Cortex of kidney (tissue), 1 donor: ENCODE measurements around the gene PPM1B.
"Not testable (repeated sequence)": the region's sequence is repeated elsewhere in the genome, so short reads cannot be mapped to it uniquely, and the experiment has no call there.

Experiments used
- DNase-seq: peaks from one replicate; lab custom pipeline; 2025; lab: John Stamatoyannopoulos, UW

The PPM1B gene

GRCh38 chr2:44200759-44201158 is 32.1 kb downstream of the PPM1B start:
- DNase-seq = no peak

DNA sequence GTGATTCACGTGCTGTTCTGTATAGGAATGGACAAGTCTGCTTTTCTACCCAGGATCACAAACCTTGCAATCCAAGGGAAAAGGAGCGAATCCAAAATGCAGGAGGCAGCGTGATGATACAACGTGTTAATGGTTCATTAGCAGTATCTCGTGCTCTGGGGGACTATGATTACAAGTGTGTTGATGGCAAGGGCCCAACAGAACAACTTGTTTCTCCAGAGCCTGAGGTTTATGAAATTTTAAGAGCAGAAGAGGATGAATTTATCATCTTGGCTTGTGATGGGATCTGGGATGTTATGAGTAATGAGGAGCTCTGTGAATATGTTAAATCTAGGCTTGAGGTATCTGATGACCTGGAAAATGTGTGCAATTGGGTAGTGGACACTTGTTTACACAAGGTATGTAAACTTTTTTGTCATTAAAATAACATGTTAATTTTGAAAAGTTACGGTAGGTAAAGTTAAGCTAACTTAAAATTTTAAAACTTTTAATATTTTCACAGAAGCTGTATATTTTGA is 33.0 kb downstream of the PPM1B start:
- DNase-seq = no peak

- no peak for DNase-seq
Observed at GRCh38 chr2:44203542-44203941, 34.9 kb downstream of the PPM1B start.

DNA sequence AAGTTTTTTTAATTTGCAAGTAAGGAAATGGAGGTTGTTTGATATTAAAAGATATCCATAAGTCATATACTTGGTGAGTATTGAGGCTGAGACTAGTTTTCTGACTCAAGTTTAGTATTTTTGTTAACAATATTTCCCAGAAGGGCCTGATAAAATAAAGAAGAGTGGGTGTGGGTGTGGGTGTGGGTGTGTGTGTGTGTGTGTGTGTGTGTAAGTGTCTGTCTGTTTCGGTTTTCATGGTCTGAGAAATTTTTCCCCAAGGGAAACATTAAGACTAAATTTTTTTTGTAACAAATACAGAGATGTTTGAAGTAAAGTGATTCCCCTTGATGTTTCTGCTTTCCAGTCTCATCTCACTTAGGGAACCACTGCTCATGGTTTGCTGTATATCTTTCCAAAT is 36.5 kb downstream of the PPM1B start:
- no peak for DNase-seq

DNA sequence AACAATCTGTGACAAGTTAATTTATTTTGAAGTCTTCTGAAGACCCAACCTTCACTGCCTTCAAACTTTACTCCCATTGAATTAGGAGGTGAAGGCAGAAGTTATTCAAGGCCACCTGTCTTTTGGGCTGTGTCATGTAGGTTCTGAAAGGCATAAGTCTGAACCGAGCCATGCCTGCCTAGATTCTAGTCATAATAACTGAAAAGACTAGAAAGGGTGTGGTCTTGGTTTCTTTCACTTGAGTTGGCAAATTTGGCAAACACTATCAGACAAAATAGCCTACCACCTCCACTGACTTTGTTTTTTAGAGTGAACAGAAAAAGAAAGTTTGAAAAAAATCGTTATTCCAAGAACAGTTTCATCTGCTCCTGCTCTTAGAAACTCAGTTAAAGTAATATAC is 38.4 kb downstream of the PPM1B start:
- DNase-seq = no peak

DNA sequence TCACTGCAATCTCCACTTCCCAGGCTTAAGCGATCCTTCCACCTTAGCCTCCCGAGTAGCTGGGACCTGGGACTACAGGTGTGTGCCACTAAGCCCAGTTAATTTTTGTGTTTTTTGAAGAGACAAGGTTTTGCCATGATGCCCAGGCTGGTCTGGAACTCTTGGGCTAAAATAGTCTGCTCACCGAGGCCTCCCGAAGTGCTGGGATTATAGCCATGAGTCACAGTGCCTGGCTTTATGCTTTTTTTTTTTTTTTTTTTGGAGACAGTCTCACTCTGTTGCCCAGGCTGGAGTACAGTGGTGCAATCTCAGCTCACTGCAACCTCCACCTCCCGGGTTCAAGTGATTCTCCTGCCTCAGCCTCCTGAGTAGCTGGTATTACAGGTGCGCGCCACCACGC is 39.0 kb downstream of the PPM1B start:
- not testable (repeated sequence) for DNase-seq

DNA sequence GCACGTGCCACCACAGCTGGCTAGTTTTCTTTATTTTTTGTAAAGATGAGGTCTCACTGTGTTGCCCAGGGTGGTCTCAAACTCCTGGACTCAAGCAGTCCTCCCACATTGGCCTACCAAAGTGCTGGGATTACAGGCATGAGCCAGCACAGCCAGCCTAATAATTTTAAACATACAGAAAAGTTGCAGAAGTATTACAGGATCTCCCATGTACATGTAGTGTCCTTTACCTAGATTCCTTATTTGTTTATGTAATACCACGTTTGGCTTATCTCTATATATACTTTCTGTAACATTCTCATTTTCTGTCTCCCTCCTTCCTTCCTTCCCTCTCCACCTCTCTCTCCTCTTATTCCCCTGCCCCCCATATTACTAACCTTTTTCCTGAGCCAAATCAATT is 41.7 kb downstream of the PPM1B start:
- DNase-seq = no peak

GRCh38 chr2:44211183-44211582 is 42.5 kb downstream of the PPM1B start:
- no peak for DNase-seq

DNA sequence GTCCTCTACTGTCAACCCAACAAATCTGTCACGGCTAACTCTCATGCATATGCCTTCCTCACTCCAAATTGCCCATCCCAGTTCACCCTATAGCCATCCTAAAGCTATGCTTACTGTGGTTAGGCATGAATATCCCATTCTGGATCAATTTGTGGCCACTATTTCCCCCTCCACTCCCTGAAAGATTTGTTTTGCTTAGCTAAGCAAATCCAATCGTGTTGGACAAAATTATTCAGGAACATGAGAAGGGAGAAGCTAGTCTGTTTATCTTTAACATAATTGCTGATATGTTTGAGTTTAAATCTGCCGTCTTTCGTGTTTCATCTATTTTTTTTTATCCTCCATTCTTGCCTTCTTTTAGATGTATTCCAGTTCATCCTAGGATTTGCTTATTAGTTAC is 43.6 kb downstream of the PPM1B start:
- no peak for DNase-seq

GRCh38 chr2:44215827-44216226 is 47.2 kb downstream of the PPM1B start:
- no peak for DNase-seq

DNA sequence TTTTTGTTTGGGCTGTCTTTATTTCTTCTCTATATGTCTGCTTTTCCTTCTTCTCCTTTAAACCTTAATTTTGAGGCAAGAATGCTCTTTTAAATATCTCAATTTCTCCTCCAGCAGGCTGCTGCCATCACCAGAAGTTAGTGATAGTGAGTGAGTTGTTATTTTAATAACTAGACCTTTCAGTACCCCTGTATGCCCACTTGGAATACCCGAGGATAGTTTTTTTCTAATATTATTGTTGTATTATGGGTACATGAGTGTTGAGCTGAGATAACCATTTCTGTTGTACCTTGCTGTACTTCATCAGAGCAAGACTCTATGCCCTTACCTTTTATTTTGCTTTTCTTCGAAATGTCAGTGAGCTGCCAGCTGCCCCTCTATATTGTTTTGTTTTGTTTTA is 50.1 kb downstream of the PPM1B start:
- no peak for DNase-seq

GRCh38 chr2:44226753-44227152 is 58.1 kb downstream of the PPM1B start:
- no peak for DNase-seq

GRCh38 chr2:44230378-44230777 is 61.7 kb downstream of the PPM1B start:
- DNase-seq = no peak

DNA sequence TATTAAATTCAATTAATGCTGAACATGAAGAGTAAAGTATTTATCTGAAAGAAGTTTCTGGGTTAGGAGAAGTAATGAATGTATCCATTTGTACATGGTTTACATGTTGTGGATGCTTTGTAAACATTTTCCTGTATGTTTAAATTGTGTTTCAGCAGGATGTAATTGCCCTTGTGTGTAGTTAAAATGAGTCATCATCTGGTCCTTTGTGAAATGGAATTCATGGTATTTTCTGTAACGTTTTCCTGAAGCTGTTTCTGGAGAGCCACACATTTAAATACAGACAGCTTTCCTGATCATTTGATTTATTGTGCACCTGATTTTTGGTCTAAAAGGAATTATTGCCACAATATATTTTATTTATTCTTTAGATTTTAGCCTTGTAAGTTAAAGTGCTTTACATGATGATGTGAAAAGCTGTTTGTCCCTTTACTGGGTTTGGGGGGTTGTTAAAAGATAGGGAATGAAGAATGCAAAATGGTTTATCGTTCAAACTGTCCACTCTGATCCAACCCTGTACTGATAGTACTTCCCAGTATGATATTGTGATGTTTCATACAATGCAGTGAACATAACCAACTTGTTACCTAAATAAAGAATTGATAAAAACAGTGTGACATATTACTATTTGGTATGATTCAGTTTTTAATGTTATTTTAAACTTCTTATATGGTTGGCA is 64.9 kb downstream of the PPM1B start:
- DNase-seq = no peak

DNA sequence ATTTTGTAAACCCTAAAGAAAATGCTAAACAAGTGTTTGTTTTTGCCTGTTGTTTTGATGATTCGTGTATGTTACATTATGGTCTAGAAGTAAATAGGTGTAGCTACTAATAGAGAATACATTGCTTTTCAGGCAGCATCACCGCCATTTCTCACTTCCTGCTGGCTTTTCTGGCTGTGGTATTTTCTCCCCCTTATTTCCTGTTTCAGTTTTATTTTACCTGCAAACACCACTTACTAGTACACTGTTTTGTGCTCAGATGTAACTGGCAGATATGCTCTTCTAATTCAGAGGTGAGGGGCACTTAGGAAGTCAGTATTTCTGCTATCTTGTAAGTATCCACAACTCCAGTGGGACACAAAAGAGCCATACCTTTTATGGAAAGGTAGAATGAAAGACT is 68.5 kb downstream of the PPM1B start:
- DNase-seq = no peak

GRCh38 chr2:44242904-44243303 is 74.2 kb downstream of the PPM1B start:
- DNase-seq = no peak

- no peak for DNase-seq
Observed at GRCh38 chr2:44244135-44244871, 75.6 kb downstream of the PPM1B start.

GRCh38 chr2:44245083-44245861 is 76.6 kb downstream of the PPM1B start:
- DNase-seq = no peak

DNA sequence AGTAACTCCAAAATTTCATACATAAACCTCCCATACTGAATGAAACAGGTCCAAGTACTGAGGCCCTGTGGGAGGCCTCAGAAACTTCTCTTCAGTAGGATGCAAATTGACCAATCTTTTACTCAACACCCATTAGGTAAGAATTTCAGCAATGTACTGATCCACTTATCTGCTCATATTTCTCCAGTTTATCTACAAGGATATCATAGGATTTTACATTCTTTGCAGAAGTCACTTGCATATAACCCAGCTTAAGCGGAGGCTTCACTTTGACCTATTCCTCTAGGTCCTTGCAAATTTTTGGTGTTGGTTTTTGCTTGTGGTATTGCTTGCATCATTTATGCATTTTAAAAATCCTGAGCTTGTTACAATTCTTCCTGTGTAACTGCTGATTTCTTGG is 77.8 kb downstream of the PPM1B start:
- DNase-seq = no peak

DNA sequence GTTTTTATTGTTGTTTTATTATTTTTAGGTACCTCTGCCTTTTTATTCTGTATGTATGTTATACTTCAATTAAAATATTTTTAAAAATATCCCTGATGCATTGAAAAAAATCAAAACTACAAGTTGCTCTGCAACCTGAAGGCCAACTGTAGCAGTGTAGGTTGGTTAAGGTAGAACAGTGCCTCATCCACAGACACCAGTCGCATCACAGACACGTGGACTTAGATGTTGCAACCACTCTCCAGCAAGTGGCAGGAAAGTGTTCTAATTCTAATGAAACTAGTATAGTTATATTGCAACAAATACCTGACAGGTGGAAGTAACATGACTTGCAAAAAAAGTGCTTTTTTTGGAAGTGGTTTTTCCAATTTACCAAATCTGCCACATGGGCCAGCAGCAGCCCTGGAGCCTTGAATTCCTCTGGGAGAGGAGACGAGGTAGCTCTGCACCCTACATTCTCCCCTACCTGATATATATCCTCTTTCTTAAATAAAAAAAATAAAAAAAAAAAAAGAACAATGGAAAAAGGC is 78.2 kb downstream of the PPM1B start:
- DNase-seq = no peak

DNA sequence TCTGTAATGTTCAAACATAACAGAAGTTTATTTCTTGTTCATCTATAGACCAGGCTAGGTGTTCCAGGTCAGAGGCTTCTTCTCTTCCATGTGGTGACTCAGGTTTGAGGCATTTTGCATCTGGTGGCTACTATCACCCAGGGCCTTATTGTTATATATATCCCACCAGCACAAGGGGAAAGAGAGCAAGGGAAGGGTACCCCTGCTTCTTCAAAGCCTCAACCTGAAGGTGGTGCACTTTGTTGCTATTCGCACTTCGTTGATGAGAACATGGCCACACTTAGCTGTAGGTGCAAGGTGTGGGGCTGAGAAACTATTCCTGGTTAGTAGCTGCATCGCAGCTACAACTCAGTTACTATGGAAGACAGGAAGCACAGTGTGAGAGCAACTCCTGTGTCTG is 79.2 kb downstream of the PPM1B start:
- DNase-seq = no peak

DNA sequence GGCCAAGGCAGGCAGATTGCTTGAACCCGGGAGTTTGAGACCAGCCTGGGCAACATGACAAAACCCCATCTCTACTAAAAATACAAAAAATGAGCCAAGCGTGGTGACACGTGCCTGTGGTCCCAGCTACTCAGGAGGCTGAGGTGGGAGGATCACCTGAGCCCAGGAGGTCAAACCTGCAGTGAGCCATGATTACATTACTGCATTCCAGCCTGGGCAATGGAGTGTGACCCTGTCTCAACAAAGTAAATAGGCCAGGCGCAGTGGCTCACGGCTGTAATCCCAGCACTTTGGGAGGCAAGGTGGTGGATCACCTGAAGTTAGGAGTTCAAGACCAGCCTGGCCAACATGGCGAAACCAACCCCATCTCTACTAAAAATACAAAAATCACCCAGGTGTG is 80.6 kb downstream of the PPM1B start:
- not testable (repeated sequence) for DNase-seq

- DNase-seq = no peak
Observed at GRCh38 chr2:44250376-44250775, 81.7 kb downstream of the PPM1B start.
